Measurements from ENCODE around the gene SNCAIP.

DNA sequence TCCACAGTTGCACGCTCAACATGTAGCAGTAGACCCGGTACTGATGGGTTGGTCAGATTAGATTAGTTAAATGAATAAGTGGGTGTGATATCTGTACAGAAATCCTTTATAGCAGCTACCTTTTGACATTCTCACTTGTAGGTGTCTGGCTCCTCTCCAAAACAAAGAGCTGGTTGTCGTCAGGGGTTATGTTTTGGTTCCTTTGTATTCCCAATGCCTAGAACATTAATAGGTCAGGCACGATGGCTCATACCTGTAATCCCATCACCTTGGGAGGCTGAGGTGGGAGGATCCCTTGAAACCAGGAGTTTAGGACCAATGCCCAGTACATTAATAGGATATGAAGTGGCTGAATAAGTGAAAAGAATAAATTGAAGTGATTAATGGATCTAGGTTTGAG, 182.1 kb downstream of the SNCAIP start:
- no peak for TF ChIP-seq ZC3H10 (CRISPR knock-in tag; IDR thresholded peaks at IDR 0.05)
- TF ChIP-seq TCF4 (CRISPR knock-in tag; IDR thresholded peaks at IDR 0.05; ENCODE audit: borderline replicate concordance) = no peak
- TF ChIP-seq, protein P1, sequence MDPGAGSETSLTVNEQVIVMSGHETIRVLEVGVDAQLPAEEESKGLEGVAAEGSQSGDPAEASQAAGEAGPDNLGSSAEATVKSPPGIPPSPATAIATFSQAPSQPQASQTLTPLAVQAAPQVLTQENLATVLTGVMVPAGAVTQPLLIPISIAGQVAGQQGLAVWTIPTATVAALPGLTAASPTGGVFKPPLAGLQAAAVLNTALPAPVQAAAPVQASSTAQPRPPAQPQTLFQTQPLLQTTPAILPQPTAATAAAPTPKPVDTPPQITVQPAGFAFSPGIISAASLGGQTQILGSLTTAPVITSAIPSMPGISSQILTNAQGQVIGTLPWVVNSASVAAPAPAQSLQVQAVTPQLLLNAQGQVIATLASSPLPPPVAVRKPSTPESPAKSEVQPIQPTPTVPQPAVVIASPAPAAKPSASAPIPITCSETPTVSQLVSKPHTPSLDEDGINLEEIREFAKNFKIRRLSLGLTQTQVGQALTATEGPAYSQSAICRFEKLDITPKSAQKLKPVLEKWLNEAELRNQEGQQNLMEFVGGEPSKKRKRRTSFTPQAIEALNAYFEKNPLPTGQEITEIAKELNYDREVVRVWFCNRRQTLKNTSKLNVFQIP (CRISPR knock-in tag; IDR thresholded peaks at IDR 0.05; ENCODE audit: borderline replicate concordance, low read depth) = no peak

Data from SK-N-SH treated with all-trans-retinoic acid at 6 μM for 48 hours (cell line).